ENCODE measurements around the gene TBCEL.
"Not testable (repeated sequence)": the region's sequence is repeated elsewhere in the genome, so short reads cannot be mapped to it uniquely, and the experiment has no call there.

TBCEL gene

DNA sequence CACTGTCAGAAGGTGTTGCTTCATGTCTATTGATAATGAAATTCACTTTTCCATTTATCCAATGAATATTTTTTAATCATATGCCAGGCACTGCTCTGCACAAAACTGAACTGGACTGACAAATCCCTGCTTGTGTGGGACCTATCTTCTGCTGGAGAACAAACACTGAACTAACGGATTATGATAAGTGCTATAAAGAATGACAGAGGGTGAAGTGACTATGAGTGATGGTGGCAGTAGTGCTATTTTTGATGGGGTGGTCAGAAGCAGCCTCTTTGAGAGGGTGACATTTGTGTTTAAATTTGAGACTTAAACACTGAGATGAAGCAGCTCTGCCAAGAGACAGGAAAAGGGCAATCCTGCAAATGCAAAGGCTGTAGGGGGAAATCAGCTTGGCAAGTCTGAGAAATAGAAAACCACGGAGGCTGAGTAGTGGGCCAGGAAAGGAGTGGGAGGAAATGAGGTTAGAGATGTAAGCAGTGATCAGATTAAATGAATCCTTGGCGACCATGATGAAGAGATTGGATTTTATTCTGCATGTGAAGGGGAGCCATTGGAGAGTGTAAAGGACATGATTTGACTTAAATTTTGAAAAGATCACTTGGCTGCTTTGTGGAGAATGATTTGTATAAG lies 6.0 kb downstream of the TBCEL start:
- no peak for DNase-seq

DNA sequence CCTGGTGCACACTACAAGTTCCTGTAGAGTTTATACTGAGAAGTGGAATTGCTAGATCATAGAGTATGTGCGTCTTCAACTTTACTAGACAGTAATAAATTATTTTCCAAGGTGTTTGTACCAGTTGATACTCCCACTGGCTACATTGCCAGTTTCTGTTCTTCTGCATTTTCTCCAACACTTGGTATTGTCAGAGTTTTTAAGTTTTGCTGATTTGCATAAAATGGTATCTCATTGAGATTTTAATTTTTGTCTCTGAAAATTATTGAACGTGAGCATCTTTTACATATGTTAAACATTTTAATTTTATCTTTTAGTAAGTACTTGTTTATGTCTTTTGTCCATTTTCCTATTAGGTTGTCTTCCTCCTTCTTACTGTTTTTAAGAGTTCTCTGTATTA lies 7.3 kb downstream of the TBCEL start:
- DNase-seq = no peak

DNA sequence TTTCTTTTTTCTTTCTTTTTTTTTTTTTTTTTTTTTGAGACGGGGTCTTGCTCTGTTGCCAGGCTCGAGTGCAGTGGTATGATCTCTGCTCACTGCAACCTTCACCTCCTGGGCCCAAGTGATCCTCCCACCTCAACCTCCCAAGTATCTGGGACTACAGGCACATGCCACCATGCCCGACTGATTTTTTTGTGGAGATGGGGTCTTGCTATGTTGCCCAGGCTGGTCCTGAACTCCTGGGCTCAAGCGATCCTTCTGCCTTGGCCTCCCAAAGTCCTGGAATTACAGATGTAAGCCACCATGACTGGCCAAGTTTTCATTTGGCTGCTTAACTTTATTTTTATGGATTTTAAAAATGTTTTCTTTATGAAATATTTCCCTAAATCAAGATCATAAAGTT lies 7.7 kb downstream of the TBCEL start:
- DNase-seq = not testable (repeated sequence)

DNA sequence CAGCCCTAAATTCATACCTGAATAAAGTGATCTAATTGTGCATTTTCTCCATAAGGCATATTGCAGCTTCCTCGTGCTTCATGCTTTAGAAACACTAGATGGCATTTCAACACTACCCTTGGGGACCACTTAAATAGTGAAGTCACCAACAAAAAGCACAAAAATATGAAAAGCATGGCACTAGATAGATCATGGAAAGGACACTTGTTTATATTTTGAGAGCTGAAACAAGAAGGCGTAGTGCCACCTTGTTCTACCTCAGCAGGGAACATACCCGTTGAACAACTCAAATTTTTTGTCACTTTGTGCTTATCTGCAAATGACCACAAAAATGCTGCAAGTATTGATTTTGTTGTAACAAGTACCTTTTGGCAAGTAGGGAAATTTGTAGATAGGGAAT lies 8.6 kb downstream of the TBCEL start:
- no peak for DNase-seq

DNA sequence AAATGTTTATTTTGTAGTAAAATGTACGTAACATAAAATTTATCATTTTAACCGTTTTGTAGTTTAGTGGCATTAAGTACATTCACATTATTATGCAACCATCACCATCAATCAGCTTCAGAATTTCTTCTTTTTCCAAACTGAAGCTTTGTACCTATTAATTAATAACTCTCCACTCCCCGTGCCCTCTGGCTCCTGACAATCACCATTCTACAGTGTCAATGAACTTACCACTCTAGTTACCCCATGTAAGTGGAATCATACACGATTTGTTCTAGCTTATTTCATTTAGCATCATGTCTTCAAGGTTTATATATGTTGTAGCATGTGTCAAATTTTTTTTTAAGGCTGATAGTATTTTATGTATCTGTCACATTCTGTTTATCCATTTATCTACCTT lies 9.7 kb downstream of the TBCEL start:
- DNase-seq = no peak

DNA sequence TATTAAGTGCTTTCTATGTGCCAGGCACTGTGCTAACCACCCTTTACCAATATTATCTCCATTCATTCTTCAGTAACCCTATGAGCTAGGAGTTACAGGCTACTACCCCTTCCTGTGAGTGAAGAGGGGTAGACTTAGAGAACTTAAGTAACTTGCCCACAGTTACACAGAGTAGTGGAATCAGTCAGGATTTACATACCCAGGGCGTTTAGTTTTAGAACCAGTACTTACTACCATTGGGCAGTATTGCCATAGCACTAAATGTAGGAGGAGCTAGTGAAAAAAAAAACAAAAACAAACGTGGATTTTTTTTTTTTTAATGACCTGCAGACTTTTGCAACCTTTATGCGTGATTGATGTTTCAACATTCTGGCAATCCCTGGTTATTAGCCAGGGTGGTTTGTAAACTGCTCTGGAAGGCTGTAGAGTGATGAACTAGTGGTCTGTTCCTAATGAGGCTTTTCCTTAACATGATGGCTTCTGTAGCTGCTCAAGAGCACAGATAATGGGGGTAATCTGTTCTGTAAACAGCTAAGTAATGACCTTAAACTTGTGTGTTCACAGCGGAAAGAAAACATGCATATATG lies 11.4 kb downstream of the TBCEL start:
- no peak for DNase-seq

DNA sequence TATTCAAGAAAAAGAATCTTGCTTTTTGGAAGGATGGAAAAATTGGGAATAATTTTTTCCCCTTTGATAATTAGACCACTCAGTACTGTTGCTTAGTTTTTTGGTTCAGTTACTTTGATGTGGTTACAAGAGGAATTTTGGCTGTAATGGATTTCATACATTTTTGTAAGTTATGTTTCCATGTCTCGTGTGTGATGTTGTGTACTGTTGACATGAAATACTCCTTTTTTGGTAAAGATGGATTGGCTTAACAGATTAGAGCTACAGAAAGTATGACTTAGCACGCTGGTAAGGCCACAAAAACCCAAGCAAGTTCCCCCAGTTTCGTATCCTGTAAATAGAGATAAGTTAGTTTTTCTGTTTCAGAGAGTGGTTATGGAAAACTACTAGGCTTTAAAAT lies 11.9 kb downstream of the TBCEL start:
- no peak for DNase-seq

DNA sequence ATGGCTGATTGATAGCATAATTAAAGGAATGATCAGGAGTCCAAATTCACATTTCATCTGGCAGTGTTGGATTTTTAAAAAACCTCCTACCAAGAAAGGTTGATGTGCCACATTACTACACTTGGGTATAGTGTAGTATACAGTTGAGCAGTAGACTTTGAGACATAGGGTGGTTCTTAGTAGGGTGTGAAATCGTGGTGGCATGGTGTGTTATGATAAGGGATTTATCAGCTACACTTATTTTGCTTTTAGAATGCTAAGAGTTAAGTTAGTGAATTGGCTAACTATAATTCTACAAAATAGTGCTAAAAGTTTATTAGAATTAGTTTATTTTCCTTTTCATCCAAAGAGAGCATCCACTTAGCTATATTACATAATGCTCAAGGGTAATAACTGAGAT lies 13.1 kb downstream of the TBCEL start:
- DNase-seq = no peak

DNA sequence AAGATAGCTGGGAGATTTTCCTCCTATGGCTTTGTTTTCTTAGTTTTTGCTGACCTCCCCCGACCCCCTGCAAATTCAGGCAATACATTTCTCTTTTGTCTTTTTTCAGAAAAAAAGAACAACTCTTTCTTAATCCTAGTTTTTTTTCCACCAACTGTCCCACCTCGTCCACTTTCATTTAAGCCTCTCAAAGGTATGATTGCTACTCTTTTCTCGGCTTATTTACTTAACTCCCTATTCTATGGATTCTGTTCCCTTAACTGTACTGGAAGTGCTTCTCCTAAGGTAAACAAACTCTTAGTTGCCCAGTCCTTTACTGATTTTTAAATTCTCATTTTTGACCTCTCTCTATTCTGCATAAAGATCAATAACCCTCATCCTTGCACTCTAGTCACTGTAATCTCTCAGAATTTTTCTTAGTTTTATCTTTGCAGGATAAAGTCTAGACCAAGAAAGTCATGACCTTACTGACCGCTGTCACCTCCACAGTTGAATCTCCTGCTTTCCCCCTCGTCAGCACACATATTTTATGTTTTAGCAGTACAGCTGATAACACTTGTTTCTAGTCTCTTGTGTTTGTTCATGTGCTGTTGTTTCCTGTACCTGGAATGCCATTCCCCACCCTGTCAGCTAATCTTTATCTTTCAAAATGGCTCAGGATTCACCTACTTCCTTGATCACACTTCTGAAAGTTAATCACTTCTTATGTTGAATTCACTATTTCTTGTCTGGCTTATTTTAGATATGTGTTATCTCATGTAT lies 14.9 kb downstream of the TBCEL start:
- DNase-seq = no peak

DNA sequence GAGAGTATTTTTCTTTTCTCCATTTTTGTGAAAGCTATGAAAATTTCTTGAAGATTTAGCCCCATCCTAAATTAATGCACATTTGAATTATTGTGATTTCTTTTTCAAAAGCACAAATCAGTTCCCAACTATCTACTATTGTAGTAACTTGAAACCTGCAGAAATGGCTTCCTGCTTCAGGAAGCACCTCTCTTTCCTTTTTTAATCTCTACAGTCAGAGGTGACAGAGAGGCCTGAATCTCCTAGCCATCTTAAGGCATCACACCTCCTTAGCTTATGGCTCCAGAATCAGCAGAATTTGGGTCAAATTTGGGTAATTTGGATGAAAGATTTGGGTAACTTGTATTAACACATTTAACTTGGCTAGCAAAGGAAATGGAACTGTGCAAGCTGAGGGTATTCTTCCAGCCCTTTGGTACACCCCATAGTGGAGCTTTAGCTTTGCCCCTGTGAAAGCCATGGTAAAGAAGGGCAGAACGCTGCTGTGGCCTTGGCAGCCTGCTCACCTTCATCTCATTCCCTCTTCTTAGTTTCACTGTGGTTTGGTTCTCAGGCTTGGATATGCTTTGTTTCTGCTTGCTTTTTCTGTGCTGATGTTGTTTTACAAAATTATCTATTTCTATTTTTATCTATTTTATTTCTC lies 16.2 kb downstream of the TBCEL start:
- no peak for DNase-seq

DNA sequence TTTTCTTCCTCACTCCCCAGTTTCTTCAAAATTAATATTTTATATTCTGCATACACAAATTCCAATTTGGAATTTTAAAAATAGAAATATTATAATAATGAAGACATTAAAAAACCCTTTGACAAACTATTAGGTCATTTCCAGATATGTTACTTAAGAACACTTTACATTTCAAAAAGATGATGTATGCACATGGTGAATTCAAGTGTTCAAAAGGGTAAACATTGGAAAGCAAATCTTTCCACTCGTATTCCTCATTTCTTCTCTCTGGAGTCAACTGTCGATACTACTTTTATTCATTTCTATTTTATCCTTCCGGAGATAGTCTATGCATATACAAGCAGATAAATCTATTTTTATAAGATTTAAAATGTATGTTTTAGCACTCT lies 16.7 kb downstream of the TBCEL start:
- no peak for DNase-seq

DNA sequence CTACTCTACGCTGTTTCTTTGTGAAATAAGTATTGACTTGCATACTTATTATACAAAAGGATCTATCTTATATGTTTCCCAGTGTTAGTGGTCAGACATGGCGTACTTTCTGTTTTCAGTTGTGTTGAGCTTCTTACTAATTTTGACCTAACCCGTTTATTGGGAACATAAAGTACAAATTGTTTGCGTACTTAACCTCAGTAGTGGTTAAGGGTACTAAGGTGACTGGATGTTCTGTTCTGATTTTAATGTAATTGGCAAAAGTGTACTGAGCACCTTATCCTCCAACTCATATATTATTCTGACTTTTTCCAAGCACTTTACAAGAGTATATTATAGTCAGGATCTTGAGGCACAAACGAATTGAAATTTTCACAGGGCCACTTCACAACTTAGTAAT lies 17.2 kb downstream of the TBCEL start:
- no peak for DNase-seq

DNA sequence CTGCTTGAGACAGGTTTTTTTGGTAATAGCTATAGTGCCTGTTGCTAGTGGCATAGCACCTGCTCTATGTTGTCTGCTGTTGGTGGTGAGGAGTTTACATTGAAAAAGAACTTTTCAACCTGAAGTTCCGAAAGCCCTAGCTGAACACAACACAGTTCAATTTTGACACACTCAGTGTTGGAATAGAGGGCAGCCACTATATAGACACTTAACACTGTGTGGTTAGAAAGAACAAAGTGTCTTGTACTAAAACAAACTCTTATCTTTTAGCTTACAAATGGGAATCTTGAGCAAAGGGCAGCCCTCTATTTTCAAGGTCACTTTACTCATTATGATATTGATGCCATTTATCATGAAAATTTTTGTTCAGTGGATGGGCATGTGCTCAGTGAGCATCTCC lies 18.4 kb downstream of the TBCEL start:
- no peak for DNase-seq

DNA sequence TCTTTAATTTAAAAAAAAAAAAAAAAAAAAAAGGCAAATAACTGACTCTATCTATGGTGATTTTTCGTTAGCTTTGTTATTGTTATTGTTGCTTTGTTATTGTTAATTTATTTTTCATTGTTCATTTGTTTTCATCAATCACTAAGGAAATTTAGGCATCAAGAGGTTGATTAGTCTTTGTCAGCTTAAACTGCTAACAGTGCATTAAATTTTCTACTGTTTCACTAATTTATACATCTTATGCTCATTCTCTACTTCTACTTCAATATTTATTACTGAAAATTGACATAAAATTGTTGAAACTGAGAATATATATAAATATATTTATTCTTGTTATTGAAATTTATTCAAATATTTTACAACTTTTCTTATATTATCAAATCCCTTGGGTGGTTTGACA lies 24.0 kb downstream of the TBCEL start:
- no peak for DNase-seq

DNA sequence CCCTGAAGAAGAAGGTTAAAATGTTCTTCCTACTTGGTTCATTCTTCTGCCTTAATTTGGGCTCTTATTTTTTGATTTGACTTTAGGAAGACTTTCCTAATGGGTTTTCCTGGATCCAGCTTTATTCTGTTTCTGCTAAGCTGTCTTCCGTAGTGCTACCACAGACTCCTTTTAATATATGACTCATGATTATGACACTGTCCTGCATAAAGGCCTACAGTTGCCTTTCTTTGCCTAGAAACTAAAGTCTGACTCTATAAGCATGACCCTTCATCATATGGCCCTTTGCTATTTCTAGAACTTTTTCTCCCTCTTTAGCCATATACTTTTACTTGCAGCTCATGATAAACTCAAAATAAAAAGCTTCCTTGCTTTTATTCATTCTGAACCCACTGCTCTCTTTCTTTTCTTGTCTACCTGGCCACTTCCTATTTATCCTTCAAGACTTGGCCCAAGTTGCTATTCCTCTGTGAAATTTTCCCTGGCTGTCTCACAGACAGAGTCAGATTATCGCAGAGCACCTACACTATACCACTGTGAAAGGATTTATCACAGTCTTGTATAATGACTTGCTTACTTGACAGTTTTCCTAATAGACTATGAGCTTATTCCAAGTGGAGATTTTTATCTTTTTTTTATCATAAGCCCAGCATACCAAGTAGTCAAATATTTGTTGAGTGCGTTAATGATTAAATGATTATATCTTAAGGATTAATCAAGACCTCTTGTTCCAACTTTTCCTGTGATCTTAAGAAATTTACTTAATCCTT lies 24.7 kb downstream of the TBCEL start:
- DNase-seq = no peak

DNA sequence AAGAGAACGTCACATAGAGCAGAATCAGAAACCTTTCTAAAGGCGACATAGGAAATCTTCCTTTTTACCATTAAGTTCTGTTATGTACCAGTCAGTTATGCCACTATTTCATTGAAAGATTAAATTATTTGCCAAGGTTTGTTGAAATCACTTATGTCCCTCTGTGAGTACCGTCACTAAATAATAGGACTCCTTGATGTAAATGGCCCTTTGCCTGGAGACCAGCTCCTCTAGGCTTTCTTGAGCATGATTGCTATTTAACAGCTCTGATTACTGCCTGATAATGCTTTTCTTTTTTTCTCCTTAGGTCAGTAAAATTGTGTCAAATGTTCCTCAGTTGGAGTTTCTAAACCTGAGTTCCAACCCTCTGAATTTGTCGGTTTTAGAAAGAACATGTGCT lies 29.3 kb downstream of the TBCEL start:
- DNase-seq = no peak

DNA sequence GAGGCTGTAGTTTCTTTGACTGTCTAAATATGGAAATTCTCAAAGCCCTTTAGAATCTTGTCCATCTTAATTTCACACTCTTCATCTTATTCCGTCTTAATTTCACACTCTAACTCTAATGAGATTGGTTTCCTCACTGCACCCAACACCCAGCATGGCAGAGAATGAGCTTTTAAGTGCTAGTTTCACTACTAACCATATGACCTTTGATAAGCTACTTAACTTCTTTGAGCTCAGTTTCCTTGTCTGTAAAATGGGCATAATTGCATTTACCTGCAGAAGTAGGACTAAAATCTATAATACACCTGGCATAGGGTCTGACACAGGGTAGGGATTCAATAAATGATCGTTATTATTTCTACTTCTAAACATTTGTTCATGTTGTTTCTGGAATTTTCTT lies 30.4 kb downstream of the TBCEL start:
- no peak for DNase-seq

DNA sequence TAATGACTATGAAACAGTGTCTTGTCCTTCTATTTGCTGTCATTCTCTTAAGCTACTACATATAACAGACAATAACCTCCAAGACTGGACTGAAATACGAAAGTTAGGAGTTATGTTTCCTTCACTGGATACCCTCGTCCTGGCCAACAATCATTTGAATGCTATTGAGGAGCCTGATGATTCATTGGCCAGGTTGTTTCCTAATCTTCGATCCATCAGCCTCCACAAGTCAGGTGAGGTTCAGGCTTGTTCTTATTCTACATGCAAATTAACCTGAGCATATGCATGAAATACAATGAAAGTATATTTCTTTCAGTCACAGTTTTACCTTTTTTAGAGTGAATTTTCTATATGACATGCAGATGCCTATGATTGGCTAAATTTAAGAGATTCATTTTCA lies 31.2 kb downstream of the TBCEL start:
- DNase-seq = no peak

DNA sequence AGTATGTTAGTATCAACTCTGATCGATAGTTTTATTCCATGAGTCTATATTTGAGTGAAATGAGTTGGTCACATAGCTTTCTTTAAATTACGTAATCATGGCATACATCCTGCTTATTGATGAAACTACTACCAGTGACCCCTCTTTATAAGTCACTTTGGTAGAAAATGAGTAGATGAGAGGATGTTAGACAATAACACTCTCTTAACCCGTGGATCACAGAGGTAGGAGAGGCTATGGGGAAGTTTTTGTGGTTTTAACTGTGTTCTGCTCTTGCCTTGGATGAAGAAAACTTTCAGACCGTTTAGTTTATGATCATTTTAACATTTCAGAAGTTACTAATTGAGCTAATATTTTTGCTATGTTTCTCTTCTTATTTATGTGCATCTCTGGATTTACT lies 34.0 kb downstream of the TBCEL start:
- no peak for DNase-seq

DNA sequence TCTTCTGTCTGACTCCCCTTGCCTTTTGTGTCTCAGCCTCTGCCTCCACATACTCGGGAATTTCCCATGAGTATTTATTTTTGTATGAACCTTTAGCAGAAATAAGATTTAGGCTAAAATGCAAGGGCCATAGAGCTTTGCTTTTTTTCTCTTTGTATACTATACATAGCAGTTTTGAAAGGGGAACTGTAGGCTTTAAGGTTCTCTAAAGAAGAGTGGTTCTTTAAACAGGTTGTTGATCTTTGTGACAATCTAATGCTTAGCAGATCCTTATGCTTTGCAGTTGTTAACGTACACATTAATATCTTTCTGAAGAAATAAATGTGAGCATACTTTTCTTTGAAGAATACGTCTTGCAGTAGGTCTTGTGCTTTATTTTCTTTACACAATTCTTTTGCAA lies 35.0 kb downstream of the TBCEL start:
- no peak for DNase-seq

DNA sequence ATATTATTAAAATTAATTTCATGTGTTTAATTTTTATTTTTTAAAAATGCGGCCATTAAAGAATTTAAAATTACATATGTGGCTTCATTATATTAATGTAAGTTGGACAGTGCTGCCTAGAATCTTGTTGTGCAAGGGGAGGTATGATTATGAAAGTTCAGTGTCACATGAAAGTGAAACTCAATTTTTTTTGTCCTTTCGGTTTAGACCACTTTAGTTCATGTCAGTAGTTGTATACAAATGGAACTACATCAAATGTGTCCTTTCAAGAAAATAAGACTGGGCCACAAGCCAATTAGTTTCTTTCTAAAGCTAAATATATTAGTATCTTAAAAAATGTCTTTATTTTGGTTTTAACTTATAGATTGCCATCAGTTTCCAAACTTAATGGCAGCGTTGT lies 35.7 kb downstream of the TBCEL start:
- no peak for DNase-seq

DNA sequence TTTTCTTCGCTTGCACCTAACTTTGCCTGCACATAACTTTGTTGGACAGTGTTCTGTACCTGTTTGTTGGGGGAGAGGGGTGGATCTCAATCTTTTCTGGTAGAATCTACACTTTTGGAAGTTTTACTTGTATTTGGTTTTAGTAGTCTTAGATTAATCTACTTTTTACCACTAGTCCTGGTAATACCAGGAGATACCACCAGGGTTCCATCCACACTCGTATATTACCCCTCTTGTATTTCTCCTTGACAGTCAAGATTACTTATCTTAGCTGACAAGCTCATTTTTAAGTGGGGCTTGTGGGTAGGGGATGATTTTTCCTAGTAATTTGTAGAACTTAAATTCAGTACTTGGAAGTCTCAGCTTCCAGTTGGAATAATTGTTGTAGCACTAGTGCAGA lies 39.8 kb downstream of the TBCEL start:
- no peak for DNase-seq

DNA sequence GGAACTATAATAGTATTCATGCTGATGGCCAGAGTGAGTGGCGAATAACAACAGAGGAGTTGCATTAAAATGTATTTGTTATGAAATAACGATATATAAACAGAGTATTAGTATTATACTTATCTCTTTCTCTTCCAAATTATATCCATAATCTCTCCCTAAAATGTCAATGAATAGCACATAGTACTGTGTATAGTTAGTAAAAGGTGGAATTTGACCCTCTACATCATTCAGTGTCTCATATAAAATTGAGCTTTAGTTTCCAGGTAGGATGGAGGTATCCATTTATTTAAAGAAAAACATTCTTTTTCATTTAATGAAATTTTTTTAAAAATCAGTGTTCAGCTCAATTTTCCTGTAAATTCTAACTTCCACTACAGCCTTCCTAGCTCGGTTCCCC lies 42.7 kb downstream of the TBCEL start:
- DNase-seq = no peak
